Subcutaneous abdominal adipose tissue (tissue), 5 donors: Measurements from ENCODE around the gene IGSF23.

ENCODE experiments used
- H3K27ac ChIP-seq: one replicate; pipeline ENCODE4 v1.7.0; 2013; ENCODE audit warnings: low read depth, mild to moderate bottlenecking, inconsistent platforms, low read length, moderate library complexity
- H3K27me3 ChIP-seq, 5 donors: one replicate each; pipeline ENCODE4 v1.7.0; 2013; ENCODE audit warnings: low read length in 5 of 5, inconsistent platforms in 1 of 5; ENCODE audit not compliant: control insufficient read depth in 5 of 5, insufficient read depth in 4 of 5
- H3K36me3 ChIP-seq, 5 donors: one replicate each; pipeline ENCODE4 v1.7.0; 2013; ENCODE audit warnings: low read length in 5 of 5; ENCODE audit not compliant: control insufficient read depth in 5 of 5, insufficient read depth in 5 of 5
- H3K4me1 ChIP-seq, 5 donors: one replicate each; pipeline ENCODE4 v1.7.0; 2013; ENCODE audit warnings: low read length in 5 of 5, mild to moderate bottlenecking in 3 of 5, moderate library complexity in 1 of 5; ENCODE audit not compliant: control insufficient read depth in 5 of 5, insufficient read depth in 5 of 5
- H3K4me3 ChIP-seq, 5 donors: one replicate each; pipeline ENCODE4 v1.7.0; 2013; ENCODE audit warnings: low read length in 5 of 5, low read depth in 1 of 5
- H3K9ac ChIP-seq, 5 donors: one replicate each; pipeline ENCODE4 v1.7.0; 2013; ENCODE audit warnings: low read length in 5 of 5, mild to moderate bottlenecking in 4 of 5, moderate library complexity in 3 of 5
- H3K9me3 ChIP-seq, 5 donors: one replicate each; pipeline ENCODE4 v1.7.0; 2013; ENCODE audit warnings: low read length in 5 of 5; ENCODE audit not compliant: control insufficient read depth in 5 of 5
- donor health status: healthy.
- donor health status: healthy.
- donor health status: healthy.
- donor health status: healthy.
- donor health status: healthy.

Gene IGSF23

DNA sequence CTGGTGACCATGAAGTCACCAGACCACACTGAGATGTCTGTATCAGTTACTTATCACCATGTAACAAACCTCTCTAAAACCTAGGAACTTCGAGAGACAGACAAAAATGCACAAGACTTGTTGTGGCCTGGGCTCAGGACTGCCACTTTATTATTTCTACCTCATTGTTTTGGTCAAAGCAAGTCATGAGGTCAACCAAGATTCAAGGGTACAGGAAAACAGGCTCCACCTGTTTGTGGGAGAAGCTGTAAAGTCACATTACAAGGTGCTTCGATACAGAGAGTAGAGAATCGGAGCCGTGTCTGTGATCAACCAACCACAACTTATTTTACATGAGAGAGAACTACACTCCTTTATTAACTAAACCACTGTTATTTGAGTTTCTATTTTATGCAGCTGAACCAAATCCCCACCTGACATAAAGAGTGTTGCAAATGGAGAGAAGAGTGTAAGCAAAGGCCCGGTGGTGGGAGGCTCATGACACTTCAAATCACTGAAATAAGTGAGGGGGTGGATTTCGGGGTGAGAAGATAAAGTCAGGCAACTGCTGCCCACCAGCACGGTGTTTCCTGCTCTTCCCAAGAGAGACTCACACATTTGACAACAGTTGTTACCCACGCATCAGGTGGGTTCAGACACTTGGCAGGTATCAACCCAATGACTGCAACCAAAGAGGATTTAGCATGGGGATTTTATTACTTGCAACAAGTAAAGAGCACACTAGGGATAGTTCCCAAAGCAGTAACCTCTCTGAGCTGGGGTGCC, 39.0 kb upstream of the IGSF23 start:
- Histone ChIP-seq H3K36me3 (no peaks in the 10 kb centered on the region), H3K9me3 (no peaks in the 10 kb centered on the region), H3K4me3 (no peak overlapping the region), H3K27me3 (peaks cover 0 to 3% (median 2%) of the 10 kb centered on the region in 5 donors), H3K9ac (no peak overlapping the region), H3K27ac (no peak overlapping the region), H3K4me1 (no peaks in the 10 kb centered on the region)

DNA sequence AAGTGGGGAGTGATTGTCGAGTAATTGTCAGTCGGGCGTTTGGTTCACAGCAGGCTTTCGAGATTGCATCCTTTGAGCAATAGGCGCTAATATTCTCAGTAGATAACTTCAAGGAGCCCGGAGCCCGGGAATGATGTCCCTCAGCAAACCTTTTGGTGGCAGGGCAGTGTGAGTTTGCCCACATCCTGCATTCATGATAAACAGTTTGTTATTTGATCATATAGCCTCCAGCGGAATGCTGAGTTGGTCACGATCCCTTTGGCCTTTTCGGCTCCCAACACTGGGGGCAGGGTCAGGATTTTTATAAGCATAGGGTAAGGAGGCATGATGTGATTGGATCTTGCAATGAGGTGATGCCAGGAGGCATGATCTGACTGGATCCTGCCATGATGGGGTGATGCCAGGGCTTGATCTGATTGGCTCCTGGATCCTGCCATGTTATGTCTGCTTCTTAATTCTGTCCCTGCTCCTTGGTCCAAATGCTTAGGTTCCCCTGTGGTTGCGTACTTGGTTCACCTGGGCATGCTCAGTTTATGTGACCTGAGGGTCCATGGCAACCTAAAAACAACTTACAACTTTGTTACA, 38.2 kb upstream of the IGSF23 start:
- Histone ChIP-seq H3K27ac (no peak overlapping the region), H3K4me1 (no peaks in the 10 kb centered on the region), H3K36me3 (no peaks in the 10 kb centered on the region), H3K9me3 (peaks cover 0 to 3% (median 0%) of the 10 kb centered on the region in 5 donors), H3K4me3 (no peak overlapping the region), H3K9ac (no peak overlapping the region), H3K27me3 (peaks cover 0 to 3% (median 1%) of the 10 kb centered on the region in 5 donors)

DNA sequence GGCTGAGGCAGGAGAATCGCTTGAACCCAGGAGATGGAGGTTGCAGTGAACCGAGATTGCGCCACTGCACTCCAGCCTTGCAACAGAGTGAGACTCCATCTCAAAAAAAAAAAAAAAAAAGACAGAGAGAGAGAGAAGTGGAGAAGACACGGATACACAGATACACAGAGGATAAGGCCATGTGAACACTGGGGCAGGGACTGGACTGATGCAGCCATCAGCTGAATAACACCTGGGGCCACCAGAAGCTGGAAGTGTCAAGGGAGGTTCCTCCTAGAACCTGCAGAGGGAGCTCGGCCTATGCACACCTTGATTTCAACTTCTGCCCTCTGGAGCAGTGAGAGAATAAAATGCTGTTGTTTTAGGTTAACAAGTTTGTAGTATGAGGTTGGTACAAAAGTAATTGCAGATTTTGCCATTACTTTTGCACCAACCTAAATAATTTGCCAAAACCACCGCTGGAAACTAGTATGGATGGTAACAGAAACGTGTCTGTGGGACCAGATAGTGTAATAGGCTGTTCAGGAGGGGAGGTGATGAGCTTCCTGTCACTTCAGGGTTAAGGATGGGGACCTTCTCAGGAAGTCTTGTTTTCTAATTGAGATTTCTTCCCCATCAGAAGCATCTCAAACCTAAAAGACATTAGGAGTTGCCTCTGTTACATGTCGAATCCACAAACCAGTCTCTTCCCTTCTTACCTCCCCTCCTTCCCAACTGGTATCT, 36.4 kb upstream of the IGSF23 start:
- no peak overlapping the region for H3K4me3 ChIP-seq
- peaks cover 0 to 2% (median 0%) of the 10 kb centered on the region in 5 donors for H3K27me3 ChIP-seq
- no peaks in the 10 kb centered on the region for H3K4me1 ChIP-seq
- H3K9ac ChIP-seq = no peak overlapping the region
- peaks cover 0 to 3% (median 0%) of the 10 kb centered on the region in 5 donors for H3K9me3 ChIP-seq
- no peak overlapping the region for H3K27ac ChIP-seq
- no peaks in the 10 kb centered on the region for H3K36me3 ChIP-seq

DNA sequence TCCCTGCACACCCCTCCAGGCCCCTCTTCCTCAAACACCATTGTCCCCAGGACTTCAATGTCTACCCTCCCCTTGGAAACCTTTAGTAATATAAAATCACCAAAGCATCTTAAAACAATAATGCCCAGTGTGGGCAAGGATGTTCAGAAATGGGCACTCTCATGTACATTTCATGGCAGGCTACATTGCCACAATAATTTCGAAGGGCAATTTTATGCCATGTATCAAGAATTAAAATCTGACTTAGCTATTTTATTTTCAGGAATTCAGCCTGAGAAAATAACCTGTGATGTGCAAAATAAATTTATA, 35.8 kb upstream of the IGSF23 start:
- H3K36me3 ChIP-seq = no peaks in the 10 kb centered on the region
- H3K27me3 ChIP-seq = no peaks in the 10 kb centered on the region

DNA sequence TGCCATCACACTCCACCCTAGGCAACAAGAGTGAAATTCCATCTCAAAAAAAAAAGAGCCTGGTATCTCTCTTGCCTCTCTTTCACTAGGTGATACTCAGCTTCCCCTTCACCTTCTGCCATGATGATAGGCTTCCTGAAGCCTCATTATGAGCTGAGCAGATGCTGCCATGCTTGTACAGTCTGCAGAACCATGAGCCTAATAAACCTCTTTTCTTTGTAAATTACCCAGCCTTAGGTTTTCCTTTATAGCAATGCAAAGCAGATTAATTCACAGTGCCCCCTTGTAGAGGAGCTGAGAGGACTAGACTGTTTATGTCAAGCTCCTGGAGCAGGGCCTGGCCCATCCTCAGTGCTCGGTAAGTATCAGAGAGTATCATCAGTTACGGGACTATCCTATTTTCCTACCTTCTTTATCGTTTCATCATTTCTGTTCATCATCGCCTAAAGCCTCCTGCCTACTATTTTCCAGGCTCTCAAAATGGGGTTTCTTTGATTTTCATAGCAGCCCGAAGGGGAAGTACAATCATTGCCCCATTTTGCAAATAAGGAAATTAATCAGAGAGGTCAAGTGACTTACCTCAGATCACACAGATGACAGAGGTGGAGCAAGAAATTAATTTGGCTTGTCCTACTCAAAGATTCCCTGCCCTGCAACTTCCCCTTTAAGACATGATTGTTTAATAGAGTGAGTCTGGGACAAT, 33.5 kb upstream of the IGSF23 start:
- H3K4me3 ChIP-seq = no peak overlapping the region

More for the DNA sequence above, 35.8 kb upstream of the IGSF23 start:
- no peak overlapping the region for H3K4me3 ChIP-seq
- H3K9me3 ChIP-seq = peaks cover 0 to 3% (median 0%) of the 10 kb centered on the region in 5 donors
- H3K4me1 ChIP-seq = no peaks in the 10 kb centered on the region
- H3K27ac ChIP-seq = no peak overlapping the region
- H3K9ac ChIP-seq = no peak overlapping the region

DNA sequence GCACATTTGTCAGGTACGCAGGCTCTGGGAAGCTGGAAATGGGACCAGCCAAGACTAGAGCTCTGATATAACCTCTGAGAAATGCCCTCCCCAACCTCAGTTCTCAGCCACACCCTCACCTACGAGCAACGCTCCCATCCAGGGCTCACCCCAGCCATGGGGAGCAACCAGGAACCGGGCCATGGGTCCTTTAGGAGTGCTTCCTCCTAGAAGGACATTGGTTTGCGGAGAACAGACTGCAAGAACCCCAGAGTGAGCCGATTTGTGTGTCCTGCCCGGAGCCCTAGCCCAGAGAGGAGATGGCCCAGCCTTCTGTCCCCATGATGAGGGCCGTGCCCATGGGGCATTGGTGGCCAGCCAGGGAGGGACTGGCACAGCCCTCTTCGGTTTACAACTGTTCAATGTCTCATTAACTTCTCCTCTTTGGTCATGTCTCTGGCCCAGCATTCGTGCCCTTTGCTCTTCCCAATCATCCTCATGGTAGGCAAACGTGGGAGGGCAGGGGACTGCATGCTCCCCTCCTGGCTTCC, 32.9 kb upstream of the IGSF23 start:
- no peak overlapping the region for H3K9ac ChIP-seq
- peaks cover 0 to 3% (median 2%) of the 10 kb centered on the region in 5 donors for H3K9me3 ChIP-seq
- peaks cover 0 to 2% (median 0%) of the 10 kb centered on the region in 5 donors for H3K4me1 ChIP-seq
- H3K4me3 ChIP-seq = no peak overlapping the region
- no peak overlapping the region for H3K27ac ChIP-seq
- peaks cover 0 to 4% (median 3%) of the 10 kb centered on the region in 5 donors for H3K27me3 ChIP-seq
- no peaks in the 10 kb centered on the region for H3K36me3 ChIP-seq

More for the DNA sequence above, 33.5 kb upstream of the IGSF23 start:
- no peak overlapping the region for H3K27ac ChIP-seq
- no peak overlapping the region for H3K9ac ChIP-seq
- H3K27me3 ChIP-seq = peaks cover 0 to 4% (median 3%) of the 10 kb centered on the region in 5 donors
- H3K4me1 ChIP-seq = peaks cover 0 to 2% (median 0%) of the 10 kb centered on the region in 5 donors
- no peaks in the 10 kb centered on the region for H3K36me3 ChIP-seq
- H3K9me3 ChIP-seq = peaks cover 0 to 3% (median 2%) of the 10 kb centered on the region in 5 donors

DNA sequence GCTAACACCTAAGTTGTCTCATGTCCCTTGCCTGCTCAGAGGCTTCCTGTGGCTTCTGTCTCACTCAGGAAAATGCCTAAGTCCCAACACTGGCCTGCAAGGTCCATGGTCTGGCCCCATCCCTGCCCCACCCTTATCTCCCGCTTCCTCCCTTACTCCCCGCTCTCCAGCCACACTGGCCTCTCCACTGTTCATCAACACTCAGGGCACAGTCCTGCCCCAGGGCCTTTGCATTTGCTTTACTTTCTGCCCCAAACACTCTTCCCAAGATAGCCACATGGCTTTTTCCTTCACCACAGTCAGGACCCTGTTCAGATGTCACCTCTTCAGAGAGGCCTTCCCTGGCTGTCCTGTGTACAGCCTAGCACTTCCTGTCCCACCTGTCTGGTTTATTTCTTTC, 32.1 kb upstream of the IGSF23 start:
- no peaks in the 10 kb centered on the region for H3K36me3 ChIP-seq
- H3K4me3 ChIP-seq = no peak overlapping the region
- peaks cover 0 to 2% (median 0%) of the 10 kb centered on the region in 5 donors for H3K4me1 ChIP-seq
- peaks cover 0 to 4% (median 3%) of the 10 kb centered on the region in 5 donors for H3K27me3 ChIP-seq
- H3K9ac ChIP-seq = no peak overlapping the region
- no peak overlapping the region for H3K27ac ChIP-seq
- peaks cover 0 to 3% (median 2%) of the 10 kb centered on the region in 5 donors for H3K9me3 ChIP-seq

DNA sequence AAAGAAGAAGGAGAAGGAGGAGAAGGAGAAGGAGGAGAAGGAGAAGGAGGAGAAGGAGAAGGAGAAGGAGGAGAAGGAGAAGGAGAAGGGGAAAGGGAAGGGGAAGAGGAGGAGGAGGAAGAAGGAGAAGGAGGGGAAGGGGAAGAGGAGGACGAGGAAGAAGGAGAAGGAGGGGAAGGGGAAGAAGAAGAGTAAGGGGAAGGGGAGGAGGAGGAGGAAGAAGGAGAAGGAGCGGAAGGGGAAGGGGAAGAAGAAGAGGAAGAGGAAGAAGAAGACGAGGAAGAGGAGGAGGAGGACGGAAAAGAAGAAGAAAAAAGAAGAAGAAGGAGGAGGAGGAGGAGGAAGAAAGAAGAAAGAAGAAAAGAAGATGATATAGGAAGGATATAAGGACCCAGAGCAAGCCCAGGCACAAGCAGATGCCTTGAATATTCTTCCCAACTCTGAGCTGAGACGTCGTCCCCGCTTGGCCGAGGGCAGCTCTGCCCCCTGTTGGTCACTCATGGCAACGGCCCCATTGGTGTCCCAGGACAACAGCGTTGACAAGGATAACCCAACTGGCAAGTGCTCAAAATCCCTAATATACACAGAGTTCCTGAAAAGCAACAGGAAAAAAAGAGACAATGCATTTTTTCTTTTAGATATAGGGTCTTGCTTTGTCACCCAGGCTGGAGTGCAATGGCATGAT, 30.6 kb upstream of the IGSF23 start:
- Histone ChIP-seq H3K27ac (no peak overlapping the region), H3K9ac (no peak overlapping the region), H3K9me3 (peaks cover 0 to 3% (median 2%) of the 10 kb centered on the region in 5 donors), H3K4me1 (peaks cover 0 to 2% (median 0%) of the 10 kb centered on the region in 5 donors), H3K36me3 (no peaks in the 10 kb centered on the region), H3K27me3 (peaks cover 0 to 4% (median 3%) of the 10 kb centered on the region in 5 donors), H3K4me3 (no peak overlapping the region)

DNA sequence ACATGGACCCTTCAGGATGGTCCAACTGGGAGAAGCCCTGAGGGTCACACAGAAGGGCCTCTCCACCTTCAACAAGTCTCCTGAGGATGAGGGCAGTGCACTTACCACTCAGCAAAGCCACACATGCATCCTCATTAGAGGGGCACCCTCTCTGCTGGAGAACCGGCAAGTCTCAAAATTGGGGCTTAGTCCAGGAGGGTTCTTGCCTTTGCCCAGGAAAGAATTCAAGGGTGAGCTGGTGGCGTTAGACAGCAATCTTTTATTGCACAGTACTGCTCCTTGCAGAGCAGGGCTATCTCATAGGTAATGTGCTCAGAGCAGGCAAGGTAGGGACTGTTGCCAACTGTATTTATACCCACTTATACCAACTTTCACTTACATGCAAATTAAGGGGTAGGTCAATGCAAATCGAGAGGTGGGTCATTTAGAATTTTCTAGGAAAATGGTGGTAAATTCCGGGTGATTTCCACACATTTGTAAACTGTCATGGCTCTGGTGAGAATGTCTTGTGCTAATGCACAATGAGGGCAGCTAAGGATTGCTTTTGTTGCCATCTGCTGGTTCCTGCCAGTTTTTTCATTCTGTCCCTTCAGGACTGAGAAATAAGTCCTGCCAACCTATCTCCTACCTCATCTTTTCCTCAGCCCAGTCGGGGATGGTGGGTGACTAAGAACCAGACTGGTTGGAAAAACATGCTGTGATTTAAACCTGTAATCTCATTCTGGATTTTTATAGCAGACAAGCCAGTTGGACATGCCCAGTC, 27.8 kb upstream of the IGSF23 start:
- Histone ChIP-seq H3K4me1 (peaks cover 0 to 2% (median 0%) of the 10 kb centered on the region in 5 donors), H3K27ac (no peak overlapping the region), H3K27me3 (peaks cover 0 to 4% (median 3%) of the 10 kb centered on the region in 5 donors), H3K36me3 (no peaks in the 10 kb centered on the region), H3K4me3 (no peak overlapping the region), H3K9ac (no peak overlapping the region), H3K9me3 (peaks cover 0 to 3% (median 0%) of the 10 kb centered on the region in 5 donors)
